H9 (cell line): ENCODE results near the gene GJD4. TPM values are rescaled to one million over a fixed set of nuclear protein-coding genes. Genes with fewer than 3 reads are reported as not detected.

Source experiments
- DNase-seq: peaks from one replicate; pipeline ENCODE4 v3.0.0-alpha.2; 2017
- H2AFZ ChIP-seq: one replicate; pipeline ENCODE4 v1.6.1; 2013; ENCODE audit warnings: mild to moderate bottlenecking, low read length, control low read depth, moderate library complexity
- H2AK5ac ChIP-seq: 2 replicates; pipeline ENCODE4 v1.6.1; 2013; ENCODE audit warnings: low read length, control low read depth, mixed read lengths; ENCODE audit not compliant: insufficient read length
- H2BK120ac ChIP-seq: one replicate; pipeline ENCODE4 v1.6.1; 2013; ENCODE audit warnings: low read depth, mild to moderate bottlenecking, low read length, control low read depth, inconsistent platforms; ENCODE audit not compliant: poor library complexity, severe bottlenecking
- H2BK12ac ChIP-seq: 2 replicates; pipeline ENCODE4 v1.6.1; 2013; ENCODE audit warnings: low read length, control low read depth, mixed read lengths, low read depth; ENCODE audit not compliant: insufficient read length
- H2BK15ac ChIP-seq: 2 replicates; pipeline ENCODE4 v1.6.1; 2013; ENCODE audit warnings: low read depth, low read length, control low read depth
- H2BK20ac ChIP-seq: one replicate; pipeline ENCODE4 v1.6.1; 2013; ENCODE audit warnings: low read depth, mild to moderate bottlenecking, low read length, control low read depth, inconsistent platforms; ENCODE audit not compliant: poor library complexity, severe bottlenecking
- H2BK5ac ChIP-seq: 2 replicates; pipeline ENCODE4 v1.6.1; 2013; ENCODE audit warnings: low read length, control low read depth, mixed read lengths; ENCODE audit not compliant: insufficient read length
- H3K14ac ChIP-seq: 2 replicates; pipeline ENCODE4 v1.6.1; 2013; ENCODE audit warnings: low read length, control low read depth; ENCODE audit not compliant: insufficient read depth
- H3K18ac ChIP-seq: 2 replicates; pipeline ENCODE4 v1.6.1; 2013; ENCODE audit warnings: low read depth, mild to moderate bottlenecking, mixed read lengths, low read length, control low read depth; ENCODE audit not compliant: insufficient read length
- H3K23ac ChIP-seq: 2 replicates; pipeline ENCODE4 v1.6.1; 2013; ENCODE audit warnings: low read length, control low read depth, mixed read lengths, low read depth; ENCODE audit not compliant: insufficient read length
- H3K23me2 ChIP-seq: 2 replicates; pipeline ENCODE4 v1.6.1; 2013; ENCODE audit warnings: low read depth, mild to moderate bottlenecking, mixed read lengths, low read length, control low read depth; ENCODE audit not compliant: insufficient read length, poor library complexity, severe bottlenecking
- H3K27ac ChIP-seq: 2 replicates; pipeline ENCODE4 v1.5.1; 2013; ENCODE audit warnings: low read length, control low read depth, mixed read lengths, low read depth; ENCODE audit not compliant: insufficient read length
- H3K27me3 ChIP-seq: 2 replicates; pipeline ENCODE4 v1.6.1; 2013; ENCODE audit warnings: low read length, control low read depth, inconsistent platforms; ENCODE audit not compliant: insufficient read depth
- H3K4ac ChIP-seq: 2 replicates; pipeline ENCODE4 v1.6.1; 2013; ENCODE audit warnings: low read depth, mild to moderate bottlenecking, control low read depth, inconsistent platforms, low read length, moderate library complexity
- H3K4me1 ChIP-seq: 2 replicates; pipeline ENCODE4 v1.6.1; 2013; ENCODE audit warnings: low read length, control low read depth, inconsistent platforms; ENCODE audit not compliant: insufficient read depth
- H3K4me2 ChIP-seq: 2 replicates; pipeline ENCODE4 v1.6.1; 2013; ENCODE audit warnings: low read length, control low read depth, mixed read lengths; ENCODE audit not compliant: insufficient read length, insufficient read depth
- H3K56ac ChIP-seq: 2 replicates; pipeline ENCODE4 v1.6.1; 2013; ENCODE audit warnings: low read depth, mild to moderate bottlenecking, mixed read lengths, low read length, control low read depth; ENCODE audit not compliant: insufficient read length
- H3K79me1 ChIP-seq: 2 replicates; pipeline ENCODE4 v1.6.1; 2013; ENCODE audit warnings: low read depth, mild to moderate bottlenecking, moderate library complexity, low read length, control low read depth, inconsistent platforms; ENCODE audit not compliant: insufficient read depth, poor library complexity, severe bottlenecking
- H3K79me2 ChIP-seq: 2 replicates; pipeline ENCODE4 v1.6.1; 2013; ENCODE audit warnings: low read length, control low read depth, inconsistent platforms; ENCODE audit not compliant: insufficient read depth
- H3K9ac ChIP-seq: 2 replicates; pipeline ENCODE4 v1.6.1; 2013; ENCODE audit warnings: low read length, control low read depth, mixed read lengths; ENCODE audit not compliant: insufficient read length; ENCODE audit errors: extremely low read depth
- H3K9me3 ChIP-seq: one replicate; pipeline ENCODE4 v1.6.1; 2013; ENCODE audit warnings: low read depth, low read length, inconsistent platforms; ENCODE audit not compliant: control insufficient read depth
- H3T11ph ChIP-seq: one replicate; pipeline ENCODE4 v1.6.1; 2013; ENCODE audit warnings: mild to moderate bottlenecking, low read length, control low read depth, inconsistent platforms
- H4K20me1 ChIP-seq: one replicate; pipeline ENCODE4 v1.6.1; 2013; ENCODE audit not compliant: control insufficient read depth, insufficient read length, insufficient read depth
- H4K5ac ChIP-seq: 2 replicates; pipeline ENCODE4 v1.6.1; 2013; ENCODE audit warnings: low read depth, mild to moderate bottlenecking, mixed read lengths, low read length, control low read depth; ENCODE audit not compliant: insufficient read length
- H4K8ac ChIP-seq: replicated peaks from 2 replicates; pipeline ENCODE4 v1.6.1; 2013; ENCODE audit warnings: low read length, control low read depth, mixed read lengths, low read depth; ENCODE audit not compliant: insufficient read length
- H4K91ac ChIP-seq: 2 replicates; pipeline ENCODE4 v1.6.1; 2013; ENCODE audit warnings: low read depth, mild to moderate bottlenecking, moderate library complexity, mixed read lengths, low read length, control low read depth; ENCODE audit not compliant: insufficient read length
- H3K27ac Mint-ChIP-seq, 3 experiments: 2 replicates in 2 of 3; 3 replicates in 1 of 3; pipeline ENCODE4 v1.8.0; 2020 to 2021; ENCODE audit warnings: mixed read lengths in 3 of 3, mild to moderate bottlenecking in 1 of 3, moderate library complexity in 1 of 3
- H3K27me3 Mint-ChIP-seq: 2 replicates; pipeline ENCODE4 v1.8.0; 2021; ENCODE audit warnings: low read depth, mild to moderate bottlenecking, moderate library complexity, mixed read lengths
- H3K36me3 Mint-ChIP-seq, 3 experiments: 2 replicates in 2 of 3; 3 replicates in 1 of 3; pipeline ENCODE4 v1.8.0; 2020 to 2021; ENCODE audit warnings: low read depth in 3 of 3, mixed read lengths in 3 of 3; ENCODE audit not compliant: insufficient read depth in 1 of 3
- H3K4me1 Mint-ChIP-seq, 2 experiments: 2 replicates each; pipeline ENCODE4 v1.8.0; 2020; ENCODE audit warnings: mixed read lengths in 2 of 2
- H3K4me3 Mint-ChIP-seq, 2 experiments: 2 replicates in 1 of 2; 3 replicates in 1 of 2; pipeline ENCODE4 v1.8.0; 2020 to 2021; ENCODE audit warnings: mild to moderate bottlenecking in 2 of 2, mixed read lengths in 2 of 2, moderate library complexity in 1 of 2
- H3K9me3 Mint-ChIP-seq, 2 experiments: 2 replicates in 1 of 2; 3 replicates in 1 of 2; pipeline ENCODE4 v1.8.0; 2020; ENCODE audit warnings: mild to moderate bottlenecking in 2 of 2, mixed read lengths in 2 of 2, moderate library complexity in 1 of 2
- WGBS: extraction: QIAGEN DNeasy Blood & Tissue Kit; methylation state at CpG from one replicate; pipeline ENCODE4 v1.1.7; 2013; ENCODE audit warnings: missing lambda C conversion rate, low lambda C conversion rate, mixed read lengths; ENCODE audit not compliant: insufficient read length; ENCODE audit errors: extremely low coverage; 5-methylcytosine and 5-hydroxymethylcytosine counted together
- total RNA-seq: library from RNA; stranded (reverse); gene quantifications from 2 replicates; pipeline ENCODE4 v1.2.1, GENCODE V29; 2021
- TF ChIP-seq, protein P1 (sequence below): fragments of 200-600 bp; sonication (generic); conservative IDR thresholded peaks from 3 replicates; pipeline ENCODE4 v1.8.0; 2021; ENCODE audit warnings: antibody characterized with exemption, mild to moderate bottlenecking

GJD4 gene
- total RNA-seq, 1 experiment from 2014 or later, result not detected

- Histone ChIP-seq H3K79me2 (no peaks in the 10 kb centered on the region), H3K23ac (no peak overlapping the region), H2BK15ac (no peak overlapping the region), H3K18ac (no peak overlapping the region), H3K27ac (no peak overlapping the region), H4K8ac (no peak overlapping the region), H3K4ac (no peak overlapping the region), H3K27me3 (no peaks in the 10 kb centered on the region), H3K4me1 (no peaks in the 10 kb centered on the region), H3K9me3 (no peaks in the 10 kb centered on the region), H3K56ac (no peak overlapping the region), H2BK20ac (no peak overlapping the region), H2BK12ac (no peak overlapping the region), H4K20me1 (no peaks in the 10 kb centered on the region), H2AFZ (no peak overlapping the region), H2AK5ac (no peak overlapping the region), H2BK120ac (no peak overlapping the region), H2BK5ac (no peak overlapping the region), H3K23me2 (no peaks in the 10 kb centered on the region), H4K91ac (no peak overlapping the region), H4K5ac (no peak overlapping the region), H3K4me2 (no peak overlapping the region), H3K14ac (no peak overlapping the region), H3T11ph (no peak overlapping the region), H3K9ac (no peak overlapping the region), H3K79me1 (no peaks in the 10 kb centered on the region)
- Mint-ChIP-seq H3K9me3 (no peaks in the 10 kb centered on the region; a peak in 3 of 5 replicates), H3K27me3 (no peaks in the 10 kb centered on the region), H3K4me1 (no peaks in the 10 kb centered on the region), H3K36me3 (peaks cover 0 to 5% (median 4%) of the 10 kb centered on the region in 3 experiments; a peak in 4 of 7 replicates), H3K4me3 (no peak overlapping the region), H3K27ac (no peak overlapping the region; a peak in 1 of 7 replicates)
- no peak for DNase-seq
- TF ChIP-seq, protein P1, sequence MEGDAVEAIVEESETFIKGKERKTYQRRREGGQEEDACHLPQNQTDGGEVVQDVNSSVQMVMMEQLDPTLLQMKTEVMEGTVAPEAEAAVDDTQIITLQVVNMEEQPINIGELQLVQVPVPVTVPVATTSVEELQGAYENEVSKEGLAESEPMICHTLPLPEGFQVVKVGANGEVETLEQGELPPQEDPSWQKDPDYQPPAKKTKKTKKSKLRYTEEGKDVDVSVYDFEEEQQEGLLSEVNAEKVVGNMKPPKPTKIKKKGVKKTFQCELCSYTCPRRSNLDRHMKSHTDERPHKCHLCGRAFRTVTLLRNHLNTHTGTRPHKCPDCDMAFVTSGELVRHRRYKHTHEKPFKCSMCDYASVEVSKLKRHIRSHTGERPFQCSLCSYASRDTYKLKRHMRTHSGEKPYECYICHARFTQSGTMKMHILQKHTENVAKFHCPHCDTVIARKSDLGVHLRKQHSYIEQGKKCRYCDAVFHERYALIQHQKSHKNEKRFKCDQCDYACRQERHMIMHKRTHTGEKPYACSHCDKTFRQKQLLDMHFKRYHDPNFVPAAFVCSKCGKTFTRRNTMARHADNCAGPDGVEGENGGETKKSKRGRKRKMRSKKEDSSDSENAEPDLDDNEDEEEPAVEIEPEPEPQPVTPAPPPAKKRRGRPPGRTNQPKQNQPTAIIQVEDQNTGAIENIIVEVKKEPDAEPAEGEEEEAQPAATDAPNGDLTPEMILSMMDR, result no peak
- WGBS, result no CpG with 5 or more reads among the region's 12 CpGs
These were observed 25.3 kb upstream of the GJD4 start for GRCh38 chr10:35579726-35580422.
